HG03342 (cell line): ENCODE measurements around the gene SLC25A24.

Experiments used
- ATAC-seq: cut with Tn5 transposase; IDR thresholded peaks from one replicate; pipeline ENCODE4 v1.9.1; 2021; ENCODE audit warnings: mild to moderate bottlenecking, moderate library complexity; ENCODE audit not compliant: unreplicated experiment

The SLC25A24 gene

DNA sequence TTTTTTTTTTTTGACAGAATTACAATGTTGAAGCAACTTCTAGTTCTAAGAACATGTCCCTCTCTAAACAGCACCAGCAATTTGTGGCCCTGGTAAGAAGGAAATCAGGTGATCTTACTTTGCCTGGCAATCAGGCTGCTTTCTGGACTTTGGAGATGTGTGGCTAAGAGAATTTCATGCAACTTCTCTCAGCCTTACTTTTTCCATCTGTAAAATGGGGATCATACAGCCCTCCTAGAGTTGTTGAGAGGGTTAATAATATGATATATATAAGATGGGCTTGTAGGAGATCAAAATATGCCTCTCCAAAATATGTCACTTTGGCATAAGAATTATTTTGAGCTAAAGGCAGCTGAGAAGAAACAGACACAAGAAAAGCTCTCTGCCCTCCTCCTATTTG lies 92.0 kb downstream of the SLC25A24 start:
- no peak for ATAC-seq

DNA sequence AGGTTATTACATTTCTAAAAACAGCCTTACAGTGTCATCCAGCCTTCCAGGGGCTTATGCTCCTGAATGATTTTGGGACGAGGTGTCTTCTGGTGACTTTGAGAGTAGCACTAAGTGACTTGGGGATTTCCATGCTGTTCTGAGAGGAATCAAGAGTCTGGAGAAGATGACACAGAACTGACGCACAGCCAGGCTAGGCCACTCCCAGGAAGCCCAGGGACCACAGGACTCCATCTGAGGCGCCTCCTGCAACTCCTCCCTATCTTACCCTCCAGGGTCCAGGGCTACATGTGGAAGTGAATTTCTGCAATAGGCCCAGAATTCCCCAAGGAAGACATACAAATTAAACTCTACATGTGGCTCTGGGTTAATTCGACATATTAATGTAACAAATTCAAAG lies 92.5 kb downstream of the SLC25A24 start:
- no peak for ATAC-seq

DNA sequence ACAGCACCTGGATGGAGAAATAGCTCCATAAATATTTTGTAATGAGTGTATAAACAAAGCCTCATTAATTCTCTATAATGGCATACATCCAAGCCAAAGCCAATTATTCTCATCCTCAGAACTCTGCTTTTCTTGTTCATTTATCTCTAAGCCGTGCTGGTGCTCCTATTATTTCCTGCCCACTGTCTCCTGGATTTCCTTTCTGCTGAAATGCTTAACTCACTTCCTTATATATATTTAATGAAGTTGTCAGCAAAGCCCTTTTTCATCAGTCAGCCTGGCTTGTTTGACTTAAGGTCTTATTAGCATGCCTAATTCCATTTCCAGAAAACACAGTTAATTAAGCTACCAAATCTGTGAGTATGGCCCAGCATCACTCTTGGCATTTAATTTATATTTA lies 93.4 kb downstream of the SLC25A24 start:
- no peak for ATAC-seq

DNA sequence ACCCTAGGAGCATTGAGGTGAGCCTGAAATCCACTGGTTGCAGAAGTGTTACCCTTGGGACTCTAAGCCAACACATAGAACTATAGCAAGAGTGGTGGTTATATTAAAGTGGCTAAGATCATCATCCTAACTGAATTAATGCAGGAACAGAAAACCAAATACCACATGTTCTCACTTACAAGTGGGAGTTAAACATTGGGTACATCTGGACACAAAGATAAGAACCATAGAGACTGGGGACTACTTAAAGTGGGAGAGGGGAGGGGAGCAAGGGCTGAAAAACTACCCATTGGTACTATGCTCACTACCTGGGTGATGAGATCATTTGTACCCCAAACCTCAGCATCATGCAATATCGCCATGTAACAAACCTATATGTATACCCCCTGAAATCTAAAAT lies 100.0 kb downstream of the SLC25A24 start:
- no peak for ATAC-seq

DNA sequence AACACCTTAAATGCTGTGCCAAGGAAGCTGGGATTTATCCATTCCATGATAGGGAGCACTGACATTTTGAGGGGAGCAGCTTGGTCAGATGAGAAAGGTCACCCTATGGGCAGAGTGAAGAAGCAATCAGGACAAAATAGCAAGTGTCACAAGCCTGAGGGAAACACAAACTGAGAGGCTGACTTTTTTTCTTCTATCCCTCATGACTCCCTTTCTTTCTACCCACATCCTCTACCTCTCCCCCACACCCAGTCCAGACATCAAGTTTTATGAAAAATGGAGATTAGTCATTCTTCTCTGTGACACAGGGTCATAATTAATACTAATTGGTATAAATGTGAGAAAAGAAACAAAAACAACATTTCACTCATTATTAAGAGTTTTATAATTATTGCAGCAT lies 103.1 kb downstream of the SLC25A24 start:
- ATAC-seq: no peak

DNA sequence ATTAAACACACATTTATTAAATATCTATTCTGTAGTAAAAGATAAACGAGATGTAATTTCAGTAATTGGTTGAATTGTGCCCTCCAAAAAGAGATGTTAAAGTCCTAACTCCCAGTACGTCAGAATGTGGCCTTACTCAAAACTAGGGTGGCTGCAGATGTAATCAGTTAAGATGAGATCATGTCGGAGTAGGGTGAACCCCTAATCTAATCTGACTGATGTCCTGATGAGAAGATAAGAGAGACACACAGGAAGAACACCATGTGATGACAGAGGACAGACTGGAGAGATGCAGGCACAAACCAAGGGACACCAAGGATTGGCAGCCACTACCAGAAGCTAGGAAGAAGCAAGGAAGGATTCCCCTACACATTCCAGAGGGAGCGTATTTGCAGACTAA lies 104.1 kb downstream of the SLC25A24 start:
- no peak for ATAC-seq

DNA sequence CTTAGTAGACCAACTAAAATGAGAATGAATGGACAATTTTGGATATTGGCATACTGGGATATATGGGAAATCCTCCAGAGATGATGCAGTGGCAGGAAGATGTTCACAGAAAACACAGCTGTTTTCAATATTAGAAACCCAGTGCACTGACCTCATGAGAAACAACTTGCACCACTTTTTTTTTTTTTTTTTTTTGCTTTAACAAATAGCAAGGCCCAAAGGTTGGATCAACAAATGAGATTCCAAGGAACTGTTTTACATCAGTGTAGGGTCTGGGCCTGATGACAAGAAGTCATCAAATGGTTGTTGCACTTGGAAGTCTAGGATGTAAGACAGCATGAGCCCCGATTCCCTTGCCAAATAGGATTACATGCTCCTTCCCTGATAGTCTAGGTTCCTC lies 110.7 kb downstream of the SLC25A24 start:
- no peak for ATAC-seq

DNA sequence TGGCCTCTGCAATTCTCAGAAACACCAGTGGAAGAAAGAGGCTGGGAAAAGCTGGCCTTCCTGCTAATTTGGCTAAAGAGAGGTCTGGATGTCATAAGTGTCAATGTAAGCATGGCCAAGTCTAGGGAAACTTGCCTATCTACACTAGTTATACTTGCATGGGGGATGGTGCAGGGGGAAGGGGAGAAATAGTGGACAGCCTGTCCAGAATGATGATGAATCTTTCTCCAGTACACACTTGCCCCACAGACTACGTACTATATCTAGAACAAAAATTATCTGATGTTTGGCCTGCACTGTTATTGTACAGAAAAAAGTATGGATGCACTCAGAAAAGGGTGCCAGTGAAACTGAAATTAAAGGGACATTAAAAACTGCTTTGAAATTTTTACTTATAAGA lies 114.5 kb downstream of the SLC25A24 start:
- ATAC-seq: no peak

DNA sequence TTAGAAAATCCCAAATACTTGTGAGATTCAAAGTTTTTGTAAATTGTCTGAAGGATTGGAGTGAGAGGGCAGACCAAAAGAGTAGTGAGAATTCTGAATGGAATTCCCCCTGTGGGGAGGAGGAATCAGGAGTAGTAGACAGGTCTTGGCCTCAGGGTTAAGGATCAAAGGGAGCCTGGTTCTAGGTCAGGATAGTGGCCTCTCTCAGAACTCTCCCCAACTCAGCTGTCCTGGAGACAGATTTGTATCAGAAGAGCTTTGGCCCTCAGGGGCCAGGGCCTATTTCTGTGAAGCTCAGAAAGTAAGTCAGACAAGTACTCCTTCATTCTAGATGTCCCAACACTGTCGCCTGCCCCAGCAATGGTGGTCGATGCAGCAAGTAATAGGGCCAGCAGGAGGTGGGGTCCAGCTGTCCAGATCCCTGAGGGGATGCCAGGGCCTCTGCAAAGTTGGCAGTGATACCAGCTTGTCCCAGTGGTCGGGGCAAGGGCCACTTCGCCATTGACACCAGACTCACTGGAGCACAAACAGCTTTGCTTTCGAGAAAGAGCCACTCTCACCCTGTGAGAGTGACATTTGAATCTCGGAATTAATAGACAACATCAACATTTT lies 115.2 kb downstream of the SLC25A24 start:
- ATAC-seq: no peak
